Fibroblast of skin of abdomen (primary cell): ENCODE data around the gene ALG6.
"Not testable (repeated sequence)": the region's sequence is repeated elsewhere in the genome, so short reads cannot be mapped to it uniquely, and the experiment has no call there.

Experiments
- DNase-seq: peaks from one replicate; pipeline ENCODE4 v3.0.0-alpha.2; 2013

ALG6 gene

GRCh38 chr1:63418101-63418500 lies 50.7 kb downstream of the ALG6 start:
- no peak for DNase-seq

- not testable (repeated sequence) for DNase-seq
These were observed 53.3 kb downstream of the ALG6 start for GRCh38 chr1:63420746-63421145.

- no peak for DNase-seq
These were observed 56.2 kb downstream of the ALG6 start for GRCh38 chr1:63423649-63424048.

GRCh38 chr1:63428815-63429214 lies 61.4 kb downstream of the ALG6 start:
- DNase-seq, result no peak

- no peak for DNase-seq
These were observed 61.9 kb downstream of the ALG6 start for GRCh38 chr1:63429281-63429680.

- DNase-seq, result peak; percentile 16
These were observed 67.7 kb downstream of the ALG6 start for GRCh38 chr1:63435161-63435560.

GRCh38 chr1:63442141-63442475 lies 74.7 kb downstream of the ALG6 start:
- DNase-seq, result peak; percentile 26

GRCh38 chr1:63448731-63449246 lies 81.4 kb downstream of the ALG6 start:
- peak; percentile 45 for DNase-seq

GRCh38 chr1:63450416-63450815 lies 83.0 kb downstream of the ALG6 start:
- DNase-seq, result no peak

GRCh38 chr1:63453232-63453631 lies 85.8 kb downstream of the ALG6 start:
- DNase-seq, result no peak

GRCh38 chr1:63454269-63454668 lies 86.8 kb downstream of the ALG6 start:
- peak; percentile 12 for DNase-seq

GRCh38 chr1:63458750-63459149 lies 91.3 kb downstream of the ALG6 start:
- no peak for DNase-seq

- DNase-seq, result no peak
These were observed 94.3 kb downstream of the ALG6 start for GRCh38 chr1:63461661-63462230.

GRCh38 chr1:63463248-63463647 lies 95.8 kb downstream of the ALG6 start:
- DNase-seq, result no peak

GRCh38 chr1:63466181-63466580 lies 98.8 kb downstream of the ALG6 start:
- no peak for DNase-seq

GRCh38 chr1:63466759-63467158 lies 99.3 kb downstream of the ALG6 start:
- DNase-seq, result no peak

GRCh38 chr1:63468683-63469082 lies 101.3 kb downstream of the ALG6 start:
- DNase-seq, result not testable (repeated sequence)

GRCh38 chr1:63475761-63476160 lies 108.3 kb downstream of the ALG6 start:
- DNase-seq, result no peak

- DNase-seq, result no peak
These were observed 112.6 kb downstream of the ALG6 start for GRCh38 chr1:63480057-63480456.

- DNase-seq, result peak; percentile 3
These were observed 119.2 kb downstream of the ALG6 start for GRCh38 chr1:63486629-63487028.

GRCh38 chr1:63487336-63488065 lies 120.1 kb downstream of the ALG6 start:
- DNase-seq, result peak; percentile 14
